HepG2 (cell line): Measurements from ENCODE around the gene FOSB. TPM values are rescaled to one million over a fixed set of nuclear protein-coding genes. Genes with fewer than 3 reads are reported as not detected.

Experiments used
- ETV6 ChIP-seq: sonication (generic); formaldehyde crosslinking; conservative IDR thresholded peaks from 2 replicates; pipeline ENCODE4 v1.4.0; 2020; ENCODE audit warnings: missing genetic modification reagents
- GMEB2 ChIP-seq: IDR thresholded peaks from 2 replicates; pipeline ENCODE4 v1.6.1; 2016; ENCODE audit warnings: missing biosample characterization, missing genetic modification reagents, low read depth
- MEIS1 ChIP-seq: sonication (generic); formaldehyde crosslinking; IDR thresholded peaks from 2 replicates; pipeline ENCODE4 v1.9.0; 2021; ENCODE audit warnings: mild to moderate bottlenecking, missing genetic modification reagents, moderate library complexity, borderline replicate concordance
- NCOR1 ChIP-seq: fragments of 200-600 bp; sonication (generic); IDR thresholded peaks from 2 replicates; pipeline ENCODE4 v1.7.0; 2017; ENCODE audit warnings: antibody characterized with exemption, low read length, borderline replicate concordance
- NONO ChIP-seq, 2 experiments: fragments of 450-650 bp in 1 of 2; sonication (generic) in 1 of 2; formaldehyde crosslinking in 1 of 2; IDR thresholded peaks in 1 of 2; conservative IDR thresholded peaks in 1 of 2; 2 replicates each; pipeline versions ENCODE4 v1.6.1 to v1.8.0; 2017 to 2022; ENCODE audit warnings: mild to moderate bottlenecking in 1 of 2, missing genetic modification reagents in 1 of 2, moderate library complexity in 1 of 2
- PHF21A ChIP-seq: sonication (generic); formaldehyde crosslinking; IDR thresholded peaks from 2 replicates; pipeline ENCODE4 v1.5.0; 2020; ENCODE audit warnings: mild to moderate bottlenecking, missing genetic modification reagents
- PITX1 ChIP-seq: sonication (generic); formaldehyde crosslinking; IDR thresholded peaks from 2 replicates; pipeline ENCODE4 v1.5.1; 2020; ENCODE audit warnings: mild to moderate bottlenecking, missing genetic modification reagents
- POLR2A ChIP-seq, 2 experiments: IDR thresholded peaks; 2 replicates each; pipeline ENCODE4 v1.6.1; 2011; ENCODE audit warnings: low read depth in 2 of 2, low read length in 2 of 2, mild to moderate bottlenecking in 1 of 2, moderate library complexity in 1 of 2; ENCODE audit not compliant: insufficient read depth in 1 of 2
- RARA ChIP-seq: IDR thresholded peaks from 2 replicates; pipeline ENCODE4 v1.6.1; 2016; ENCODE audit warnings: missing genetic modification reagents, missing compliant biosample characterization
- REST ChIP-seq, 2 experiments: IDR thresholded peaks; 2 replicates each; pipeline ENCODE4 v1.6.1; 2011 to 2012; ENCODE audit warnings: low read length in 2 of 2, borderline replicate concordance in 1 of 2, low read depth in 1 of 2, mild to moderate bottlenecking in 1 of 2, moderate library complexity in 1 of 2
- SCMH1 ChIP-seq: sonication (generic); formaldehyde crosslinking; IDR thresholded peaks from 2 replicates; pipeline ENCODE4 v1.9.0; 2021; ENCODE audit warnings: missing genetic modification reagents, mild to moderate bottlenecking, borderline replicate concordance
- ZC3H13 ChIP-seq: sonication (generic); formaldehyde crosslinking; IDR thresholded peaks from 2 replicates; pipeline ENCODE4 v1.8.1; 2023; ENCODE audit warnings: mild to moderate bottlenecking, missing genetic modification reagents, moderate library complexity
- ZFX ChIP-seq: sonication (generic); formaldehyde crosslinking; IDR thresholded peaks from 2 replicates; pipeline ENCODE4 v1.4.0; 2020; ENCODE audit warnings: mild to moderate bottlenecking, low read depth, missing genetic modification reagents, moderate library complexity
- ZMYM2 ChIP-seq: sonication (generic); formaldehyde crosslinking; IDR thresholded peaks from 2 replicates; pipeline ENCODE4 v1.8.0; 2022; ENCODE audit warnings: mild to moderate bottlenecking, missing genetic modification reagents
- ZMYM3 ChIP-seq: sonication (generic); formaldehyde crosslinking; IDR thresholded peaks from 2 replicates; pipeline ENCODE4 v1.5.1; 2020; ENCODE audit warnings: mild to moderate bottlenecking, missing genetic modification reagents
- ZNF512B ChIP-seq: sonication (generic); formaldehyde crosslinking; IDR thresholded peaks from 2 replicates; pipeline ENCODE4 v1.5.1; 2020; ENCODE audit warnings: missing genetic modification reagents, mild to moderate bottlenecking, borderline replicate concordance
- ZNF607 ChIP-seq: sonication (generic); formaldehyde crosslinking; IDR thresholded peaks from 2 replicates; pipeline ENCODE4 v1.5.1; 2020; ENCODE audit warnings: missing genetic modification reagents, mild to moderate bottlenecking, borderline replicate concordance
- ZNF629 ChIP-seq: sonication (generic); formaldehyde crosslinking; conservative IDR thresholded peaks from 2 replicates; pipeline ENCODE4 v1.5.0; 2020; ENCODE audit warnings: missing genetic modification reagents
- ZNF816 ChIP-seq: sonication (generic); formaldehyde crosslinking; IDR thresholded peaks from 2 replicates; pipeline ENCODE4 v1.8.0; 2022; ENCODE audit warnings: missing genetic modification reagents, mild to moderate bottlenecking, borderline replicate concordance
- polyA plus RNA-seq, 8 experiments: library from polyadenylated mRNA; depleted of rRNA in 3 of 8; stranded (reverse) in 7 of 8; unstranded in 1 of 8; fragments of >200 nt; fragmentation: Illumina TruSeq in 4 of 8; extraction: Trizol in 4 of 8; gene quantifications; 2 replicates each; pipeline versions ENCODE4 v1.2.1 to v1.2.3, GENCODE V29; 2011 to 2016; ENCODE audit warnings: low read depth in 4 of 8, missing spikeins in 1 of 8, mixed read lengths in 1 of 8; ENCODE audit not compliant: insufficient read depth in 1 of 8
- total RNA-seq, 5 experiments: library from RNA; depleted of rRNA; stranded (reverse); fragments of >200 nt; fragmentation: Illumina TruSeq; extraction: Trizol; gene quantifications; 2 replicates each; pipeline ENCODE4 v1.2.3, GENCODE V29; 2016; ENCODE audit warnings: low read depth in 1 of 5
- TF ChIP-seq, protein P1 (sequence below): sonication (generic); formaldehyde crosslinking; IDR thresholded peaks from 2 replicates; pipeline ENCODE4 v1.8.1; 2023; ENCODE audit warnings: mild to moderate bottlenecking, missing genetic modification reagents

Gene FOSB
- total and polyA plus RNA-seq, 2 of the 13 experiments (the other 11 are each of a cell fraction or from before 2014, with no cell fraction given), result 2.8 to 6.0 TPM

DNA sequence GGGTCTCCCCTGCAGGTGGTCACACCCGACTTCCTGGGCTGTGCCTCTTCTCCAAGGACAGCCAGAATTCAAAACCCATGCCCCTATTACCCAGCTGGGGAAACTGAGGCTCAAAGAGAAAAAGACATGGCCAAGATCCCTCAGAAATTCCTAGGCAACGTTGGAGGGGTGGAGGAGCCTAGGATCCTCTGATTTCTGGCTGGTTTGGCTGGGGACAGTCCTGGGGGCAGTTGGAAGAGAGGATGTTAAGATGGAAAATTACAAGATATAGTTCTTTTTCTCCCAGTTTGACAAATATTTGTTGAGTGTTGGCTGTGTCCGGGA lies 41.9 kb downstream of the FOSB start (continued):
- no peak for TF ChIP-seq ZNF512B (CRISPR knock-in tag)
- TF ChIP-seq ETV6, result 0 out of 2 replicates have a peak, but pooled peaks have one; percentile 75
- 0 out of 2 replicates have a peak, but pooled peaks have one; percentile 24 for TF ChIP-seq ZNF607 (CRISPR knock-in tag)
- no peak for TF ChIP-seq REST (IDR thresholded peaks at IDR 0.05; ENCODE audit: borderline replicate concordance in 1 of 2, low read depth in 1 of 2, low read length in 2 of 2)
- TF ChIP-seq, protein P1, sequence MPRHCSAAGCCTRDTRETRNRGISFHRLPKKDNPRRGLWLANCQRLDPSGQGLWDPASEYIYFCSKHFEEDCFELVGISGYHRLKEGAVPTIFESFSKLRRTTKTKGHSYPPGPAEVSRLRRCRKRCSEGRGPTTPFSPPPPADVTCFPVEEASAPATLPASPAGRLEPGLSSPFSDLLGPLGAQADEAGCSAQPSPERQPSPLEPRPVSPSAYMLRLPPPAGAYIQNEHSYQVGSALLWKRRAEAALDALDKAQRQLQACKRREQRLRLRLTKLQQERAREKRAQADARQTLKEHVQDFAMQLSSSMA (CRISPR knock-in tag), result no peak
- TF ChIP-seq ZMYM2, result no peak
- TF ChIP-seq ZC3H13 (CRISPR knock-in tag), result 0 out of 2 replicates have a peak, but pooled peaks have one; percentile 20
- no peak for TF ChIP-seq NONO (IDR thresholded peaks at IDR 0.05)
- 0 out of 2 replicates have a peak, but pooled peaks have one; percentile 17 for TF ChIP-seq NONO (CRISPR knock-in tag; conservative IDR thresholded peaks at IDR 0.05)
- TF ChIP-seq ZNF816 (CRISPR knock-in tag), result no peak
- 0 out of 4 replicates have a peak, but pooled peaks of 1 of the 2 experiments have one; percentile 1 for TF ChIP-seq POLR2A (IDR thresholded peaks at IDR 0.05; ENCODE audit: insufficient read depth in 1 of 2, low read depth in 2 of 2, low read length in 2 of 2)
- TF ChIP-seq ZNF629 (CRISPR knock-in tag), result peak; percentile 40; the same call in 1 of the 2 replicates
- no peak for TF ChIP-seq PITX1
- 0 out of 2 replicates have a peak, but pooled peaks have one; percentile 5 for TF ChIP-seq MEIS1 (CRISPR knock-in tag)
- 0 out of 2 replicates have a peak, but pooled peaks have one; percentile 6 for TF ChIP-seq ZFX (CRISPR knock-in tag)
- no peak for TF ChIP-seq NCOR1
- peak; percentile 30; the same call in 1 of the 2 replicates for TF ChIP-seq PHF21A (CRISPR knock-in tag)
- no peak for TF ChIP-seq GMEB2 (CRISPR knock-in tag)
- no peak for TF ChIP-seq RARA (CRISPR knock-in tag)
- TF ChIP-seq ZMYM3, result 0 out of 2 replicates have a peak, but pooled peaks have one; percentile 19
- no peak for TF ChIP-seq SCMH1 (CRISPR knock-in tag)
